HEK293 (cell line): Measurements from ENCODE around the gene C6orf89.

ENCODE experiments used
- BCL11A ChIP-seq: fragments of 450-650 bp; formaldehyde crosslinking; IDR thresholded peaks from 2 replicates; pipeline ENCODE4 v1.5.1; 2016; ENCODE audit warnings: low read depth, missing biosample characterization, missing genetic modification characterization
- GLI2 ChIP-seq: fragments of 450-650 bp; formaldehyde crosslinking; IDR thresholded peaks from 2 replicates; pipeline ENCODE4; 2017; ENCODE audit warnings: missing biosample characterization, missing genetic modification characterization, low read depth, borderline replicate concordance
- GLIS1 ChIP-seq: fragments of 450-650 bp; formaldehyde crosslinking; IDR thresholded peaks from 2 replicates; pipeline ENCODE4 v1.5.1; 2016; ENCODE audit warnings: missing biosample characterization, missing genetic modification characterization
- MEIS1 ChIP-seq: sonication (generic); formaldehyde crosslinking; IDR thresholded peaks from 2 replicates; pipeline ENCODE4 v1.8.1; 2022; ENCODE audit warnings: missing genetic modification reagents, mild to moderate bottlenecking, borderline replicate concordance
- MZF1 ChIP-seq: fragments of 450-650 bp; formaldehyde crosslinking; IDR thresholded peaks from 2 replicates; pipeline ENCODE4 v1.5.1; 2017; ENCODE audit warnings: missing biosample characterization, missing genetic modification characterization, borderline replicate concordance
- PRDM1 ChIP-seq: fragments of 450-650 bp; formaldehyde crosslinking; IDR thresholded peaks from 2 replicates; pipeline ENCODE4; 2016; ENCODE audit warnings: missing biosample characterization, missing genetic modification characterization
- RBAK ChIP-seq: fragments of 450-650 bp; formaldehyde crosslinking; IDR thresholded peaks from 2 replicates; pipeline ENCODE4 v1.5.1; 2016; ENCODE audit warnings: missing biosample characterization, missing genetic modification characterization
- SCRT1 ChIP-seq: fragments of 450-650 bp; formaldehyde crosslinking; IDR thresholded peaks from 2 replicates; pipeline ENCODE4 v1.5.1; 2016; ENCODE audit warnings: missing biosample characterization, missing genetic modification characterization, borderline replicate concordance
- SP2 ChIP-seq: fragments of 450-650 bp; formaldehyde crosslinking; IDR thresholded peaks from 2 replicates; pipeline ENCODE4 v1.5.1; 2016; ENCODE audit warnings: missing biosample characterization, missing genetic modification characterization
- YY1 ChIP-seq: fragments of 450-650 bp; formaldehyde crosslinking; IDR thresholded peaks from 2 replicates; pipeline ENCODE4 v1.5.1; 2018; ENCODE audit warnings: missing biosample characterization, missing genetic modification characterization
- ZBTB17 ChIP-seq: fragments of 450-650 bp; formaldehyde crosslinking; IDR thresholded peaks from 2 replicates; pipeline ENCODE4 v1.5.1; 2016; ENCODE audit warnings: missing biosample characterization, missing genetic modification characterization
- ZEB2 ChIP-seq: fragments of 450-650 bp; formaldehyde crosslinking; IDR thresholded peaks from 2 replicates; pipeline ENCODE4 v1.5.1; 2016; ENCODE audit warnings: missing biosample characterization, missing genetic modification characterization
- ZIC2 ChIP-seq: fragments of 450-650 bp; formaldehyde crosslinking; IDR thresholded peaks from 2 replicates; pipeline ENCODE4 v1.5.1; 2016; ENCODE audit warnings: missing biosample characterization, missing genetic modification characterization
- ZNF10 ChIP-seq: fragments of 450-650 bp; formaldehyde crosslinking; IDR thresholded peaks from 2 replicates; pipeline ENCODE4 v1.5.1; 2017; ENCODE audit warnings: missing biosample characterization, missing genetic modification characterization
- ZNF184 ChIP-seq: fragments of 450-650 bp; IDR thresholded peaks from 2 replicates; pipeline ENCODE4 v1.5.1; 2018; ENCODE audit warnings: missing biosample characterization, mild to moderate bottlenecking, missing genetic modification characterization
- ZNF211 ChIP-seq: fragments of 450-650 bp; formaldehyde crosslinking; IDR thresholded peaks from 2 replicates; pipeline ENCODE4 v1.5.1; 2016; ENCODE audit warnings: low read depth, missing biosample characterization, missing genetic modification characterization
- ZNF48 ChIP-seq: fragments of 450-650 bp; formaldehyde crosslinking; IDR thresholded peaks from 2 replicates; pipeline ENCODE4 v1.5.1; 2016; ENCODE audit warnings: missing biosample characterization, missing genetic modification characterization
- ZNF561 ChIP-seq: fragments of 450-650 bp; IDR thresholded peaks from 2 replicates; pipeline ENCODE4 v1.5.1; 2018; ENCODE audit warnings: missing biosample characterization, missing genetic modification characterization, borderline replicate concordance
- ZNF585B ChIP-seq: fragments of 450-650 bp; formaldehyde crosslinking; IDR thresholded peaks from 2 replicates; pipeline ENCODE4 v1.5.1; 2016; ENCODE audit warnings: missing biosample characterization, missing genetic modification characterization
- ZNF76 ChIP-seq: fragments of 450-650 bp; formaldehyde crosslinking; IDR thresholded peaks from 2 replicates; pipeline ENCODE4; 2016; ENCODE audit warnings: low read depth, missing biosample characterization, missing genetic modification characterization, borderline replicate concordance
- ZNF777 ChIP-seq: fragments of 450-650 bp; formaldehyde crosslinking; IDR thresholded peaks from 2 replicates; pipeline ENCODE4 v1.5.1; 2017; ENCODE audit warnings: missing biosample characterization, missing genetic modification characterization, borderline replicate concordance
- TF ChIP-seq, protein P1 (sequence below): fragments of 450-650 bp; formaldehyde crosslinking; IDR thresholded peaks from 2 replicates; pipeline ENCODE4 v1.5.1; 2016; ENCODE audit warnings: missing biosample characterization, missing genetic modification characterization
- TF ChIP-seq, protein P2 (sequence below): fragments of 450-650 bp; formaldehyde crosslinking; IDR thresholded peaks from 2 replicates; pipeline ENCODE4 v1.5.1; 2016; ENCODE audit warnings: missing biosample characterization, missing genetic modification characterization
- TF ChIP-seq, protein P3 (sequence below): fragments of 450-650 bp; formaldehyde crosslinking; IDR thresholded peaks from 2 replicates; pipeline ENCODE4 v1.5.1; 2016; ENCODE audit warnings: missing biosample characterization, missing genetic modification characterization
- TF ChIP-seq, protein P4 (sequence below): fragments of 450-650 bp; formaldehyde crosslinking; IDR thresholded peaks from 2 replicates; pipeline ENCODE4 v1.5.1; 2016; ENCODE audit warnings: missing biosample characterization, missing genetic modification characterization
- TF ChIP-seq, protein P5 (sequence below): fragments of 450-650 bp; formaldehyde crosslinking; IDR thresholded peaks from 2 replicates; pipeline ENCODE4 v1.5.1; 2016; ENCODE audit warnings: missing biosample characterization, missing genetic modification characterization
- TF ChIP-seq, protein P6 (sequence below): fragments of 450-650 bp; formaldehyde crosslinking; IDR thresholded peaks from 2 replicates; pipeline ENCODE4 v1.5.1; 2017; ENCODE audit warnings: missing biosample characterization, missing genetic modification characterization
- TF ChIP-seq, protein P7 (sequence below): IDR thresholded peaks from 2 replicates; pipeline ENCODE4 v1.6.1; 2011; ENCODE audit warnings: mild to moderate bottlenecking, low read depth, low read length, borderline replicate concordance

The C6orf89 gene

DNA sequence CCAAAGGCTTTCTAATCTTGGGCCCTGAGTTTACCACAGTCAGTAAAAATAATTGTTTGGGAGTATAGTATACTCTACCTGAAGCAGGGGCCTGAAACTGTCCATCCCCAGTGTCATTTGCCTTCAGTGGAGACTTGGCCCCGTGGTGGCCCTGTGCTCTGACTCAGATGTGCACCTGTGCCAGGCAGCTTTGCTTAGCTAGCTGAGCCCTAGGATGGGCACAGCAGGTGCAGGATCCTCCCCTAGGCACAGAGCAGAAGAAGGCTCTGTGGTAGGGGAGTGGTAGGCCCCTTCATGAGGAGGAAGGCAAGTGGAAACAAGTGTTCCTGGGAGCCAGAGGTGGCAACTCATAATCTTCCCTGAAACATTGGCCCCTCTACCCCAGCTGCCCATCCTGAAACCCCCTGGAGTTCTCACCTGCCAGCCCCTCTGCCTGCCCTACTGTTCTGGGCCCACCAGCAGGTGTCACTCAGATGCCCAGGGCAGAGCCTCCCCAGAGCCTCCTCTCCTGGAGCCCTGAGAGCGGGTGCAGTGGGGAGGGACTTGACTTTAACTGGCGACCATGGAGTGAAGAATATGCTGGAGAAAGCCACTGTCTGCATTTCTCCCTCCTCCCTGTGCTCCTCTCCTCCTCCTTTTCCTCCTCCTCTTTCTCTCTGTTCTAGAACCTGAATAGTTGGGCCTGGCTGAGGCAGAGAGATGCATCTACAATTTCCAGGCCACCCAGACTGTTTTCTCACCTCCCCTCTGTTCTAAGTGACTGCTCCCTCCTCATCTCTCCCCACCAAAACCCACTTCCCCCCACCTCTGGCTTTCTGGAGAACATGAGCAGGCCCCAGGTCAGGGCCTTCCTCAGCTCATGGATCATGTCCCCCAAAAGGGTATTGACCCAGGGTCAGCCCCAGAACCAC is 49.4 kb upstream of the C6orf89 start (continued):
- TF ChIP-seq, protein P1, sequence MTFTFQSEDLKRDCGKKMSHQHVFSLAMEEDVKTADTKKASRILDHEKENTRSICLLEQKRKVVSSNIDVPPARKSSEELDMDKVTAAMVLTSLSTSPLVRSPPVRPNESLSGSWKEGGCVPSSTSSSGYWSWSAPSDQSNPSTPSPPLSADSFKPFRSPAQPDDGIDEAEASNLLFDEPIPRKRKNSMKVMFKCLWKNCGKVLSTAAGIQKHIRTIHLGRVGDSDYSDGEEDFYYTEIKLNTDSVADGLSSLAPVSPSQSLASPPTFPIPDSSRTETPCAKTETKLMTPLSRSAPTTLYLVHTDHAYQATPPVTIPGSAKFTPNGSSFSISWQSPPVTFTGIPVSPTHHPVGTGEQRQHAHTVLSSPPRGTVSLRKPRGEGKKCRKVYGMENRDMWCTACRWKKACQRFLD: no peak
- TF ChIP-seq, protein P2, sequence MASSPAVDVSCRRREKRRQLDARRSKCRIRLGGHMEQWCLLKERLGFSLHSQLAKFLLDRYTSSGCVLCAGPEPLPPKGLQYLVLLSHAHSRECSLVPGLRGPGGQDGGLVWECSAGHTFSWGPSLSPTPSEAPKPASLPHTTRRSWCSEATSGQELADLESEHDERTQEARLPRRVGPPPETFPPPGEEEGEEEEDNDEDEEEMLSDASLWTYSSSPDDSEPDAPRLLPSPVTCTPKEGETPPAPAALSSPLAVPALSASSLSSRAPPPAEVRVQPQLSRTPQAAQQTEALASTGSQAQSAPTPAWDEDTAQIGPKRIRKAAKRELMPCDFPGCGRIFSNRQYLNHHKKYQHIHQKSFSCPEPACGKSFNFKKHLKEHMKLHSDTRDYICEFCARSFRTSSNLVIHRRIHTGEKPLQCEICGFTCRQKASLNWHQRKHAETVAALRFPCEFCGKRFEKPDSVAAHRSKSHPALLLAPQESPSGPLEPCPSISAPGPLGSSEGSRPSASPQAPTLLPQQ (tag by site-specific recombination): peak; percentile 28; the same call in 1 of the 2 replicates
- TF ChIP-seq, protein P3, sequence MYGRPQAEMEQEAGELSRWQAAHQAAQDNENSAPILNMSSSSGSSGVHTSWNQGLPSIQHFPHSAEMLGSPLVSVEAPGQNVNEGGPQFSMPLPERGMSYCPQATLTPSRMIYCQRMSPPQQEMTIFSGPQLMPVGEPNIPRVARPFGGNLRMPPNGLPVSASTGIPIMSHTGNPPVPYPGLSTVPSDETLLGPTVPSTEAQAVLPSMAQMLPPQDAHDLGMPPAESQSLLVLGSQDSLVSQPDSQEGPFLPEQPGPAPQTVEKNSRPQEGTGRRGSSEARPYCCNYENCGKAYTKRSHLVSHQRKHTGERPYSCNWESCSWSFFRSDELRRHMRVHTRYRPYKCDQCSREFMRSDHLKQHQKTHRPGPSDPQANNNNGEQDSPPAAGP: no peak
- no peak for TF ChIP-seq SP2
- TF ChIP-seq, protein P4, sequence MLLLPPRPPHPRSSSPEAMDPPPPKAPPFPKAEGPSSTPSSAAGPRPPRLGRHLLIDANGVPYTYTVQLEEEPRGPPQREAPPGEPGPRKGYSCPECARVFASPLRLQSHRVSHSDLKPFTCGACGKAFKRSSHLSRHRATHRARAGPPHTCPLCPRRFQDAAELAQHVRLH (tag by site-specific recombination): no peak
- TF ChIP-seq MZF1 (tag by site-specific recombination): no peak
- TF ChIP-seq ZNF585B (tag by site-specific recombination): no peak
- TF ChIP-seq, protein P5, sequence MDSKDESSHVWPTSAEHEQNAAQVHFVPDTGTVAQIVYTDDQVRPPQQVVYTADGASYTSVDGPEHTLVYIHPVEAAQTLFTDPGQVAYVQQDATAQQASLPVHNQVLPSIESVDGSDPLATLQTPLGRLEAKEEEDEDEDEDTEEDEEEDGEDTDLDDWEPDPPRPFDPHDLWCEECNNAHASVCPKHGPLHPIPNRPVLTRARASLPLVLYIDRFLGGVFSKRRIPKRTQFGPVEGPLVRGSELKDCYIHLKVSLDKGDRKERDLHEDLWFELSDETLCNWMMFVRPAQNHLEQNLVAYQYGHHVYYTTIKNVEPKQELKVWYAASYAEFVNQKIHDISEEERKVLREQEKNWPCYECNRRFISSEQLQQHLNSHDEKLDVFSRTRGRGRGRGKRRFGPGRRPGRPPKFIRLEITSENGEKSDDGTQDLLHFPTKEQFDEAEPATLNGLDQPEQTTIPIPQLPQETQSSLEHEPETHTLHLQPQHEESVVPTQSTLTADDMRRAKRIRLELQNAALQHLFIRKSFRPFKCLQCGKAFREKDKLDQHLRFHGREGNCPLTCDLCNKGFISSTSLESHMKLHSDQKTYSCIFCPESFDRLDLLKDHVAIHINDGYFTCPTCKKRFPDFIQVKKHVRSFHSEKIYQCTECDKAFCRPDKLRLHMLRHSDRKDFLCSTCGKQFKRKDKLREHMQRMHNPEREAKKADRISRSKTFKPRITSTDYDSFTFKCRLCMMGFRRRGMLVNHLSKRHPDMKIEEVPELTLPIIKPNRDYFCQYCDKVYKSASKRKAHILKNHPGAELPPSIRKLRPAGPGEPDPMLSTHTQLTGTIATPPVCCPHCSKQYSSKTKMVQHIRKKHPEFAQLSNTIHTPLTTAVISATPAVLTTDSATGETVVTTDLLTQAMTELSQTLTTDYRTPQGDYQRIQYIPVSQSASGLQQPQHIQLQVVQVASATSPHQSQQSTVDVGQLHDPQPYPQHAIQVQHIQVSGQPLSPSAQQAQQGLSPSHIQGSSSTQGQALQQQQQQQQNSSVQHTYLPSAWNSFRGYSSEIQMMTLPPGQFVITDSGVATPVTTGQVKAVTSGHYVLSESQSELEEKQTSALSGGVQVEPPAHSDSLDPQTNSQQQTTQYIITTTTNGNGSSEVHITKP (tag by site-specific recombination): 0 out of 2 replicates have a peak, but pooled peaks have one; percentile 23
- TF ChIP-seq ZNF76 (tag by site-specific recombination): no peak
- TF ChIP-seq ZNF211 (tag by site-specific recombination): no peak
- TF ChIP-seq, protein P6, sequence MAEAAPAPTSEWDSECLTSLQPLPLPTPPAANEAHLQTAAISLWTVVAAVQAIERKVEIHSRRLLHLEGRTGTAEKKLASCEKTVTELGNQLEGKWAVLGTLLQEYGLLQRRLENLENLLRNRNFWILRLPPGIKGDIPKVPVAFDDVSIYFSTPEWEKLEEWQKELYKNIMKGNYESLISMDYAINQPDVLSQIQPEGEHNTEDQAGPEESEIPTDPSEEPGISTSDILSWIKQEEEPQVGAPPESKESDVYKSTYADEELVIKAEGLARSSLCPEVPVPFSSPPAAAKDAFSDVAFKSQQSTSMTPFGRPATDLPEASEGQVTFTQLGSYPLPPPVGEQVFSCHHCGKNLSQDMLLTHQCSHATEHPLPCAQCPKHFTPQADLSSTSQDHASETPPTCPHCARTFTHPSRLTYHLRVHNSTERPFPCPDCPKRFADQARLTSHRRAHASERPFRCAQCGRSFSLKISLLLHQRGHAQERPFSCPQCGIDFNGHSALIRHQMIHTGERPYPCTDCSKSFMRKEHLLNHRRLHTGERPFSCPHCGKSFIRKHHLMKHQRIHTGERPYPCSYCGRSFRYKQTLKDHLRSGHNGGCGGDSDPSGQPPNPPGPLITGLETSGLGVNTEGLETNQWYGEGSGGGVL: 0 out of 2 replicates have a peak, but pooled peaks have one; percentile 34
- TF ChIP-seq, protein P7, sequence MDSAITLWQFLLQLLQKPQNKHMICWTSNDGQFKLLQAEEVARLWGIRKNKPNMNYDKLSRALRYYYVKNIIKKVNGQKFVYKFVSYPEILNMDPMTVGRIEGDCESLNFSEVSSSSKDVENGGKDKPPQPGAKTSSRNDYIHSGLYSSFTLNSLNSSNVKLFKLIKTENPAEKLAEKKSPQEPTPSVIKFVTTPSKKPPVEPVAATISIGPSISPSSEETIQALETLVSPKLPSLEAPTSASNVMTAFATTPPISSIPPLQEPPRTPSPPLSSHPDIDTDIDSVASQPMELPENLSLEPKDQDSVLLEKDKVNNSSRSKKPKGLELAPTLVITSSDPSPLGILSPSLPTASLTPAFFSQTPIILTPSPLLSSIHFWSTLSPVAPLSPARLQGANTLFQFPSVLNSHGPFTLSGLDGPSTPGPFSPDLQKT: no peak
- TF ChIP-seq ZIC2 (tag by site-specific recombination): peak; percentile 37; the same call in 1 of the 2 replicates
- no peak for TF ChIP-seq ZNF561 (tag by site-specific recombination)
- TF ChIP-seq BCL11A (tag by site-specific recombination): no peak
- no peak for TF ChIP-seq ZNF10 (tag by site-specific recombination)
- TF ChIP-seq YY1 (tag by site-specific recombination): no peak
- TF ChIP-seq ZNF184: no peak
- no peak for TF ChIP-seq PRDM1
- TF ChIP-seq SCRT1 (tag by site-specific recombination): no peak
- TF ChIP-seq ZNF48 (tag by site-specific recombination): no peak
- TF ChIP-seq ZEB2: no peak
- TF ChIP-seq ZNF777 (tag by site-specific recombination): no peak
- TF ChIP-seq GLI2: no peak
- TF ChIP-seq MEIS1 (CRISPR knock-in tag): no peak
- TF ChIP-seq ZBTB17 (tag by site-specific recombination): no peak
- TF ChIP-seq RBAK (tag by site-specific recombination): no peak
- TF ChIP-seq GLIS1 (tag by site-specific recombination): no peak
- TF ChIP-seq, all 188 proteins: peak for 5
